A549 (cell line): Measurements from ENCODE around the gene GPR101. TPM values are rescaled to one million over a fixed set of nuclear protein-coding genes. Genes with fewer than 3 reads are reported as not detected.

Experiments
- ATAC-seq, 2 experiments: fragments of 200-7000 bp in 1 of 2; fragments of >200 bp in 1 of 2; cut with Nextera tagmentation in 1 of 2; cut with Tn5 transposase in 1 of 2; 3 replicates each; pipeline versions ENCODE4 v1.8.0 to v1.9.1; 2018 to 2020; ENCODE audit warnings: mild to moderate bottlenecking in 1 of 2, moderate library complexity in 1 of 2
- CTCF ChIA-PET: fragments of 300-600 bp; sonication (Branson Sonifier 250); formaldehyde crosslinking; extraction: SDS; loops from one replicate; lab custom pipeline; 2021; ENCODE audit warnings: antibody characterized with exemption, inconsistent platforms; lab: Yijun Ruan, JAX
- POLR2A ChIA-PET: fragments of 350-600 bp; formaldehyde crosslinking; extraction: SDS; loops from one replicate; lab custom pipeline; 2021; ENCODE audit warnings: antibody characterized with exemption, inconsistent platforms; lab: Yijun Ruan, JAX
- DNase-seq, 2 experiments: peaks; one replicate each; pipeline versions ENCODE4 v3.0.0 to v3.0.0-alpha.2; 2011 to 2016; ENCODE audit warnings: low read depth in 1 of 2, low spot score in 1 of 2
- FAIRE-seq: peaks from 2 replicates; lab custom pipeline; 2011; peaks lifted over from hg19 to GRCh38; lab: Jason Lieb, UNC
- H3K27ac ChIP-seq, 2 experiments: fragments of >200 bp; sonication (Bioruptor Twin); formaldehyde crosslinking; 3 replicates each; pipeline ENCODE4 v1.5.1; 2016 to 2017
- H3K4me1 ChIP-seq: fragments of >200 bp; sonication (Bioruptor Twin); formaldehyde crosslinking; 3 replicates; pipeline ENCODE4 v1.6.1; 2016
- H3K4me2 ChIP-seq: fragments of >200 bp; sonication (Bioruptor Twin); formaldehyde crosslinking; 3 replicates; pipeline ENCODE4 v1.6.1; 2016
- H3K4me3 ChIP-seq: fragments of >200 bp; sonication (Bioruptor Twin); formaldehyde crosslinking; 3 replicates; pipeline ENCODE4 v1.5.1; 2016
- H3K9me3 ChIP-seq: fragments of >200 bp; sonication (Bioruptor Twin); formaldehyde crosslinking; 3 replicates; pipeline ENCODE4 v1.6.1; 2016
- CEBPB ChIP-seq, 2 experiments: fragments of >200 bp in 1 of 2; sonication (Bioruptor Twin) in 1 of 2; formaldehyde crosslinking in 1 of 2; IDR thresholded peaks; 2 replicates each; pipeline ENCODE4 v1.6.1; 2012 to 2016
- GATA3 ChIP-seq: IDR thresholded peaks from 2 replicates; pipeline ENCODE4 v1.6.1; 2012; ENCODE audit warnings: borderline replicate concordance
- JUNB ChIP-seq: fragments of >200 bp; sonication (Bioruptor Twin); formaldehyde crosslinking; IDR thresholded peaks from 2 replicates; pipeline ENCODE4 v1.6.1; 2016
- MAZ ChIP-seq: fragments of 150-350 bp; IDR thresholded peaks from 2 replicates; pipeline ENCODE4 v1.6.1; 2014; ENCODE audit warnings: antibody characterized with exemption, low read depth, low read length, borderline replicate concordance
- NPAS2 ChIP-seq: fragments of 250-450 bp; sonication (Bioruptor Pico); IDR thresholded peaks from 2 replicates; pipeline ENCODE4 v1.8.0; 2022; ENCODE audit warnings: mild to moderate bottlenecking, moderate library complexity, borderline replicate concordance
- POLR2A ChIP-seq: IDR thresholded peaks from 2 replicates; pipeline ENCODE4 v1.6.1; 2012; ENCODE audit warnings: mild to moderate bottlenecking, low read length
- RARB ChIP-seq: fragments of 250-450 bp; sonication (Bioruptor Pico); IDR thresholded peaks from 2 replicates; pipeline ENCODE4 v1.8.0; 2021; ENCODE audit warnings: mild to moderate bottlenecking, moderate library complexity
- RCOR1 ChIP-seq: fragments of 150-350 bp; IDR thresholded peaks from 2 replicates; pipeline ENCODE4 v1.6.1; 2014; ENCODE audit warnings: antibody characterized with exemption, low read length, low read depth
- RFX5 ChIP-seq: fragments of 450-650 bp; IDR thresholded peaks from 2 replicates; pipeline ENCODE4 v1.7.1; 2014; ENCODE audit warnings: antibody characterized with exemption, mild to moderate bottlenecking, moderate library complexity
- SMC3 ChIP-seq: fragments of >200 bp; sonication (Bioruptor Twin); formaldehyde crosslinking; IDR thresholded peaks from 3 replicates; pipeline ENCODE4 v1.6.1; 2018; ENCODE audit warnings: inconsistent platforms
- SREBF2 ChIP-seq: fragments of 450-650 bp; IDR thresholded peaks from 2 replicates; pipeline ENCODE4 v1.6.1; 2014; ENCODE audit warnings: mild to moderate bottlenecking, moderate library complexity
- TP53 ChIP-seq: fragments of 250-450 bp; sonication (Bioruptor Pico); IDR thresholded peaks from 2 replicates; pipeline ENCODE4 v1.5.0; 2021; ENCODE audit warnings: mild to moderate bottlenecking, moderate library complexity
- ZC3H11A ChIP-seq: fragments of 450-650 bp; IDR thresholded peaks from 2 replicates; pipeline ENCODE4 v1.6.1; 2014; ENCODE audit warnings: antibody characterized with exemption, mild to moderate bottlenecking
- WGBS: methylation state at CpG from one replicate; pipeline ENCODE4 v1.1.6; 2017; ENCODE audit errors: missing lambda C conversion rate; 5-methylcytosine and 5-hydroxymethylcytosine counted together
- polyA plus RNA-seq, 4 experiments: library from polyadenylated mRNA; depleted of rRNA in 3 of 4; stranded (reverse); fragments of >200 nt; fragmentation: RNase III in 1 of 4; extraction: RNeasy Plus Mini Kit Qiagen cat#74134 plus additional on column Dnase treatment in 1 of 4; gene quantifications; 2 replicates in 3 of 4; 3 replicates in 1 of 4; pipeline ENCODE4 v1.2.3, GENCODE V29; 2011 to 2017
- TF ChIP-seq, protein P1 (sequence below): IDR thresholded peaks from 2 replicates; pipeline ENCODE4 v1.6.1; 2012; ENCODE audit warnings: low read depth, borderline replicate concordance
- TF ChIP-seq, protein P2 (sequence below): fragments of 150-350 bp; IDR thresholded peaks from 2 replicates; pipeline ENCODE4 v1.6.1; 2014; ENCODE audit warnings: low read depth, mild to moderate bottlenecking, low read length
- TF ChIP-seq, protein P3 (sequence below): fragments of 450-650 bp; IDR thresholded peaks from 2 replicates; pipeline ENCODE4 v1.6.1; 2014; ENCODE audit warnings: antibody characterized with exemption
- TF ChIP-seq, protein P4 (sequence below): fragments of >200 bp; sonication (Bioruptor Twin); formaldehyde crosslinking; IDR thresholded peaks from 2 replicates; pipeline ENCODE4 v1.6.1; 2016
- TF ChIP-seq, protein P5 (sequence below): IDR thresholded peaks from 2 replicates; pipeline ENCODE4 v1.6.1; 2012

The GPR101 gene
- polyA plus RNA-seq, 2 of the 4 experiments (the other 2 are of a cell fraction): not detected

DNA sequence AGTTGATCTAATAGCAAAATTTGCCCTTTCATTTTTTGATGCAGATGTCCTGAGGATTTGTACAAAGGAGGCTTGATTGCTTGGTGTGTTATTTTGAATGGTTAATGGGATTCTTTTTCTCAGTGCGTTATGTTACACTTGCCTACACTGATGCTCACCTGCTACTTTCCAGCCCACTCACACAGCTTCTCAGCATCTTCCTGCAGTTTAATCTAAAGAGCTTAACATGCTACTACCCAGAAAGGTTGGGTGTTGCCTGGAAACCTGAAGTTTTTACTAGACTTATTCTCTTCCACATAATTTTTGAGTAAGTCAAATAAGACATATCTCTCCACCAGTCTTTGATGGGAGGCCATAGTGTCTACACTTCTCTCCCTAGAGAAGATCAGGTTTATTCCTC lies 9.9 kb upstream of the GPR101 start:
- no peak for DNase-seq
- Histone ChIP-seq H3K27ac (no peak overlapping the region), H3K4me3 (no peak overlapping the region), H3K4me1 (no peaks in the 10 kb centered on the region), H3K4me2 (no peak overlapping the region), H3K9me3 (no peaks in the 10 kb centered on the region)
- TF ChIP-seq RARB: no peak
- TF ChIP-seq CEBPB (IDR thresholded peaks at IDR 0.05): no peak
- TF ChIP-seq NPAS2 (CRISPR knock-in tag): no peak
- no peak for TF ChIP-seq MAZ
- TF ChIP-seq, protein P1, sequence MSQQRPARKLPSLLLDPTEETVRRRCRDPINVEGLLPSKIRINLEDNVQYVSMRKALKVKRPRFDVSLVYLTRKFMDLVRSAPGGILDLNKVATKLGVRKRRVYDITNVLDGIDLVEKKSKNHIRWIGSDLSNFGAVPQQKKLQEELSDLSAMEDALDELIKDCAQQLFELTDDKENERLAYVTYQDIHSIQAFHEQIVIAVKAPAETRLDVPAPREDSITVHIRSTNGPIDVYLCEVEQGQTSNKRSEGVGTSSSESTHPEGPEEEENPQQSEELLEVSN: no peak
- no peak for TF ChIP-seq GATA3
- TF ChIP-seq, protein P2, sequence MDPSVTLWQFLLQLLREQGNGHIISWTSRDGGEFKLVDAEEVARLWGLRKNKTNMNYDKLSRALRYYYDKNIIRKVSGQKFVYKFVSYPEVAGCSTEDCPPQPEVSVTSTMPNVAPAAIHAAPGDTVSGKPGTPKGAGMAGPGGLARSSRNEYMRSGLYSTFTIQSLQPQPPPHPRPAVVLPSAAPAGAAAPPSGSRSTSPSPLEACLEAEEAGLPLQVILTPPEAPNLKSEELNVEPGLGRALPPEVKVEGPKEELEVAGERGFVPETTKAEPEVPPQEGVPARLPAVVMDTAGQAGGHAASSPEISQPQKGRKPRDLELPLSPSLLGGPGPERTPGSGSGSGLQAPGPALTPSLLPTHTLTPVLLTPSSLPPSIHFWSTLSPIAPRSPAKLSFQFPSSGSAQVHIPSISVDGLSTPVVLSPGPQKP: no peak
- TF ChIP-seq, protein P3, sequence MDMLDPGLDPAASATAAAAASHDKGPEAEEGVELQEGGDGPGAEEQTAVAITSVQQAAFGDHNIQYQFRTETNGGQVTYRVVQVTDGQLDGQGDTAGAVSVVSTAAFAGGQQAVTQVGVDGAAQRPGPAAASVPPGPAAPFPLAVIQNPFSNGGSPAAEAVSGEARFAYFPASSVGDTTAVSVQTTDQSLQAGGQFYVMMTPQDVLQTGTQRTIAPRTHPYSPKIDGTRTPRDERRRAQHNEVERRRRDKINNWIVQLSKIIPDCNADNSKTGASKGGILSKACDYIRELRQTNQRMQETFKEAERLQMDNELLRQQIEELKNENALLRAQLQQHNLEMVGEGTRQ: no peak
- TF ChIP-seq, protein P4, sequence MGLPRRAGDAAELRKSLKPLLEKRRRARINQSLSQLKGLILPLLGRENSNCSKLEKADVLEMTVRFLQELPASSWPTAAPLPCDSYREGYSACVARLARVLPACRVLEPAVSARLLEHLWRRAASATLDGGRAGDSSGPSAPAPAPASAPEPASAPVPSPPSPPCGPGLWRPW: no peak
- TF ChIP-seq POLR2A: no peak
- CTCF ChIA-PET: interaction anchor here (2.2 kb wide), 1 partner anchor 8 kb away, joined by 13 read pairs; no protein-coding TSS in a partner anchor
- POLR2A ChIA-PET: no interaction called here
- WGBS: 79% methylated on average over 1 of the region's 1 CpG
- ATAC-seq: no peak
- FAIRE-seq: no peak

DNA sequence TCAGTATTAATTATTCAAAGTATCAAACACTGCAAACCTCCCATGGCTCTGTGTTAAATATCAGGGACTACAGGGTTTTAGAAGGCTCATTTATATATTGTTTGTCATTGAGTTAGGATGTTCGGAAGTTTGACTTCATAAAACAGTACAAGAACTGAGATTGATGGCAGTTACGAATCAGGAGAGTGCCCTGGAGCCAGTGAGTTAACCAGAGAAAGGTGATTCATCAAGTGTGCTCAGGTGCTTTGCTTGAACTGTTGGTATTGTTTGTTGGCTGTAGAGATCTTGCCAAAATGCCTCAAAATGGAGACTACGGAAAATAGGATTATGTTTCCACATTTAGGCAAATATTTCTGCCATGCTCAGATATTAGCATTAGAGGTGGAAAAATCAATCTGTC lies 7.5 kb upstream of the GPR101 start:
- H3K4me3 ChIP-seq: no peak overlapping the region
- H3K4me2 ChIP-seq: no peak overlapping the region
- DNase-seq: no peak
- CTCF ChIA-PET: interaction anchor here (2.0 kb wide), 1 partner anchor 11 kb away, joined by 7 read pairs; no protein-coding TSS in a partner anchor
- TF ChIP-seq ZC3H11A: no peak
- no peak for TF ChIP-seq SREBF2
- TF ChIP-seq SMC3: no peak
- TF ChIP-seq, protein P5, sequence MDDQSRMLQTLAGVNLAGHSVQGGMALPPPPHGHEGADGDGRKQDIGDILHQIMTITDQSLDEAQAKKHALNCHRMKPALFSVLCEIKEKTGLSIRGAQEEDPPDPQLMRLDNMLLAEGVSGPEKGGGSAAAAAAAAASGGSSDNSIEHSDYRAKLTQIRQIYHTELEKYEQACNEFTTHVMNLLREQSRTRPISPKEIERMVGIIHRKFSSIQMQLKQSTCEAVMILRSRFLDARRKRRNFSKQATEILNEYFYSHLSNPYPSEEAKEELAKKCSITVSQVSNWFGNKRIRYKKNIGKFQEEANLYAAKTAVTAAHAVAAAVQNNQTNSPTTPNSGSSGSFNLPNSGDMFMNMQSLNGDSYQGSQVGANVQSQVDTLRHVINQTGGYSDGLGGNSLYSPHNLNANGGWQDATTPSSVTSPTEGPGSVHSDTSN: no peak
- no peak for TF ChIP-seq JUNB
- TF ChIP-seq RFX5: no peak
- TF ChIP-seq RCOR1: no peak
- H3K4me1 ChIP-seq: no peaks in the 10 kb centered on the region
- ATAC-seq: no peak
- POLR2A ChIA-PET: no interaction called here
- no peak overlapping the region for H3K27ac ChIP-seq
- 8% methylated on average over 3 of the region's 3 CpGs for WGBS
- H3K9me3 ChIP-seq: no peaks in the 10 kb centered on the region
- no peak for FAIRE-seq

DNA sequence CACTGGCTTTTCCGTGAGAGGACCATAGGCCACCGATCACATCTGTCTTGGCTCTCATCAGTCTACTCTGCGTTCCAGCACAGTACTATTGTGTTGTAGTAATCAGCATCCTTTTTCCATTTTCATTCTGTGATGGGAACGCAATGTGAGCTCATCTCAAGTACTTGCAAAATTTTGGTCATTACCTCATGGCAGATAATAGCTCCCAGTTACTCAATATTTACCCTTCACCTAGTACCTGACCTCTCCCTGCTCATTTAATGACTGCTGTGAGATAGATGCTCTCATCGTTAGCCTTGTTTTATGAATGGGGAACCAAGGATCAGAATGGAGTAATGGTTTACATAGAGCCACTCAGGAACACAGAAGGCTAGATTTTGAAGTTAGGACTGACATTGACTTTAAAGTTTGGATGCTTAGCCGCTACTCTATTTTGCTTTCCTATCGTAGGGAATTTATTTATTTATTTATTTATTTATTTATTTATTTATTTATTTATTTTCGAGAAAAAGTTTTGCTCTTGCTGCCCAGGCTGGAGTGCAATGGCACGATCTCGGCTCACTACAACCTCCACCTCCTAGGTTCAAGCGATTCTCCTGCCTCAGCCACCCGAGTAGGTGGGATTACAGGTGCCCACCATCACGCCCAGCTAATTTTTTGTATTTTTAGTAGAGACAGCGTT lies 6.5 kb upstream of the GPR101 start:
- Histone ChIP-seq H3K27ac (no peak overlapping the region), H3K4me1 (no peaks in the 10 kb centered on the region), H3K4me3 (no peak overlapping the region), H3K9me3 (no peaks in the 10 kb centered on the region), H3K4me2 (no peak overlapping the region)
- POLR2A ChIA-PET: no interaction called here
- peak; percentile 79 for TF ChIP-seq ZC3H11A
- TF ChIP-seq TP53 (CRISPR knock-in tag): no peak
- no peak for FAIRE-seq
- WGBS: 23% methylated on average over 14 of the region's 14 CpGs
- CTCF ChIA-PET: interaction anchor here (2.0 kb wide), 1 partner anchor 12 kb away, joined by 7 read pairs; no protein-coding TSS in a partner anchor
- no peak for ATAC-seq
- no peak for DNase-seq
